ENCODE measurements around the gene TRHDE. TPM values are rescaled to one million over a fixed set of nuclear protein-coding genes. Genes with fewer than 3 reads are reported as not detected.

TRHDE gene
- total RNA-seq, 1 experiment from 2014 or later, result 1.9 TPM

GRCh38 chr12:72716221-72716620, 444.1 kb downstream of the TRHDE start:
- H3K4me3 ChIP-seq (ENCODE audit: low read depth in 2 of 2, low read length in 2 of 2), result no peak overlapping the region
- no peaks in the 10 kb centered on the region for H3K27me3 ChIP-seq (ENCODE audit: control insufficient read depth, insufficient read depth, low read length)
- no peaks in the 10 kb centered on the region for H3K9me3 ChIP-seq (ENCODE audit: control insufficient read depth, insufficient read depth, low read depth, low read length)
- BruUV-seq (replicated peaks), result no TSS peak
- TF ChIP-seq SIN3A (IDR thresholded peaks at IDR 0.05; ENCODE audit: borderline replicate concordance, insufficient read depth, low read depth, low read length), result no peak
- TF ChIP-seq REST (IDR thresholded peaks at IDR 0.05; ENCODE audit: insufficient read depth in 1 of 2, low read depth in 2 of 2, low read length in 1 of 2), result no peak
- no peak for TF ChIP-seq TCF7L2 (IDR thresholded peaks at IDR 0.05; ENCODE audit: low read depth, low read length)
- no peak for TF ChIP-seq POLR2AphosphoS5 (IDR thresholded peaks at IDR 0.05; ENCODE audit: low read depth, low read length)
- H3K27ac ChIP-seq (ENCODE audit: low read length), result no peak overlapping the region
- in situ Hi-C loops (cut with HindIII; ENCODE audit: low pct_unique_long_range_greater_than_20kb, low sequenced_read_pairs) (no loop called here), intact Hi-C loops (cut with micrococcal nuclease; ENCODE audit: unreplicated experiment) (no loop called here)
- POLR2A ChIA-PET, result no interaction called here
- CTCF ChIA-PET, result no interaction called here
- H3K36me3 ChIP-seq (ENCODE audit: control insufficient read depth, insufficient read depth, low read length), result no peaks in the 10 kb centered on the region
- no peaks in the 10 kb centered on the region for H3K4me1 ChIP-seq (ENCODE audit: control insufficient read depth, insufficient read depth, low read length)
- no peak for ATAC-seq
- DNase-seq (ENCODE audit: low read depth, low spot score), result no peak

- Histone ChIP-seq H3K9me3 (ENCODE audit: control insufficient read depth, insufficient read depth, low read depth, low read length) (no peaks in the 10 kb centered on the region), H3K27me3 (ENCODE audit: control insufficient read depth, insufficient read depth, low read length) (no peaks in the 10 kb centered on the region), H3K4me1 (ENCODE audit: control insufficient read depth, insufficient read depth, low read length) (no peaks in the 10 kb centered on the region), H3K27ac (ENCODE audit: low read length) (no peak overlapping the region), H3K4me3 (ENCODE audit: low read depth in 2 of 2, low read length in 2 of 2) (no peak overlapping the region), H3K36me3 (ENCODE audit: control insufficient read depth, insufficient read depth, low read length) (no peaks in the 10 kb centered on the region)
- intact Hi-C loops (cut with micrococcal nuclease; ENCODE audit: unreplicated experiment), result no loop called here
- no TSS peak for BruUV-seq (replicated peaks)
- TF ChIP-seq POLR2AphosphoS5 (IDR thresholded peaks at IDR 0.05; ENCODE audit: low read depth, low read length) (no peak), TCF7L2 (IDR thresholded peaks at IDR 0.05; ENCODE audit: low read depth, low read length) (no peak), CTCF (IDR thresholded peaks at IDR 0.05) (no peak), REST (IDR thresholded peaks at IDR 0.05; ENCODE audit: insufficient read depth in 1 of 2, low read depth in 2 of 2, low read length in 1 of 2) (no peak), SIN3A (IDR thresholded peaks at IDR 0.05; ENCODE audit: borderline replicate concordance, insufficient read depth, low read depth, low read length) (no peak)
- no peak for ATAC-seq
- CTCF ChIA-PET, result no interaction called here
- in situ Hi-C loops (cut with HindIII; ENCODE audit: low pct_unique_long_range_greater_than_20kb, low sequenced_read_pairs), result no loop called here
- POLR2A ChIA-PET, result no interaction called here
- no peak for DNase-seq (ENCODE audit: low read depth, low spot score)
These were observed 444.9 kb downstream of the TRHDE start for GRCh38 chr12:72717036-72717435.

All from Panc1 (cell line).